DMS79 (cell line): ENCODE results near the gene CERS6.

Experiments
- DNase-seq: peaks from one replicate; lab custom pipeline; 2025; lab: John Stamatoyannopoulos, UW

The CERS6 gene

DNA sequence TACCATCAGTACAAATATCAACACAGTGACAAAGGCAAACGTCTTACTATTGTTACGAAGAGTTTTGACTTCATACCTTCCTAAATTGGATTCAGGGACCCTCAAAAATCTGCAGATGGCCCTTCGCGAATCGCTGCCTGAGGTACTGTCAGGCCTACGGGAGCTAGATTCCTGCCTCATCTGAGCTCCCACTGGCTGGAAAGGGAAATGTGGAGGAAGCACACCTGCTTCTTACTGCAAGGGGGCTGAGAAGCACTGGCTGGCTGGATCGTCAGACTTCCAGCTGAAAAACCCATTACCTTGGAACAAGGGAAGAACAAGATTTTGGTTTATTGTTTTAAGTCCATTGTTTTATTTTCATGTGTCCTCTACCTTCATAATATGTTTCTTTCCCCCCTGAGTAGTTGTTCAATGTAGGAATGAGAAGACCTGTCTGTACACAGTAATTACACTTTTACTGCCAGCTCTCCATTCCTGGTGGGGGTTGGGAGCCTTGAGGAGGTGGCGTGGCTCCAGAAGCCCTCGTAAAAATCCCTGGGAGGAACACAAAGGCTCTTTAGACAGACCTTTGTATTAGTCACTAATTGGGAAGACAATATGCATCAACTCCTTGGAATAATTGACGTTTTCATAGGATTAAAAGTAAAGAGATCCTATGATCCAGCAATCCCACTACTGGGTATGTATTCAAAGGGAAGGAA lies 222.2 kb downstream of the CERS6 start:
- no peak for DNase-seq

DNA sequence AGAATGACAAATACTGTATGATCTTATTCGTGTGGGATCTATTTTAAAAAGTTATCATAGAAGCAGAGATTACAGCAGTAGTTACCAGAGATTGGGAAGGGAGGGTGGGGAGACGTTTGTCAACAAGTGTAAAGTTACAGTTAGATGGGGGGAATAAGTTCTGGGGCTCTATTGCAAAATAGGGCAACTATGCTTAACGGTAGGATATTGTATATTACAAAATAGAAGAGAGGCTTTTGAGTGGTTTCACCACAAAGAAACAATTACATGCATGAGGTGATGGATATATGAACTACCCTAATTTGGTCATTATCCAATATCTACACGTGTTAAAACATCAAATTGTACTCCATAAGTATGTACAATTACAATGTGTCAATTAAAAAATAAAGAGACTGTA lies 223.0 kb downstream of the CERS6 start:
- DNase-seq = no peak

DNA sequence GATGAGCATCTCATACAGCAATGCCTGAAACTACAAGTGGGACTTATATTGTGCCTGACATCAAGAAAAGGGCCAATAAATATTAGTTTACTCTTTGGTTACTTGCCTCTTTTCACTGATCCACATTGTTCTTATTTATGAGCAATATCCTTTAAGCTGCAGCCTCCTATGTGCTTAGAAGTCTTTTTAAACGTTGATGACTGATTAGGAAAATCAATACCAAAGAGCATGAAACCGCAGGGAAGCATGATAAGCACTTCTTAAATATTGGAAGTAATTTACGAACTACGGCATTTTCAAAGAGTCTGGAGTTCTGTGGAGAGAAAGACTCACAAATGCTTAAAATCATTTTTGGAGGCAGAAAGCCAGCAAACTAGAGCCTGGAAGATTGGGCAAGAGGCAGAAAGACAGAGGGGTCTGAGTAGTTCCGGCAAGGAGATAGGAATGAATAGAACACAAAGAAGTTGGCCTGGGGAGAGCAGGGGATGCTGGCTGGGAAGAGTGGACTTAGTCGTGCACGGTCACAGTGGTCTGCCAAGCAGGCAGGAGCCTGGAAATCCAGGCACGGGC lies 223.8 kb downstream of the CERS6 start:
- DNase-seq = peak; percentile 85

DNA sequence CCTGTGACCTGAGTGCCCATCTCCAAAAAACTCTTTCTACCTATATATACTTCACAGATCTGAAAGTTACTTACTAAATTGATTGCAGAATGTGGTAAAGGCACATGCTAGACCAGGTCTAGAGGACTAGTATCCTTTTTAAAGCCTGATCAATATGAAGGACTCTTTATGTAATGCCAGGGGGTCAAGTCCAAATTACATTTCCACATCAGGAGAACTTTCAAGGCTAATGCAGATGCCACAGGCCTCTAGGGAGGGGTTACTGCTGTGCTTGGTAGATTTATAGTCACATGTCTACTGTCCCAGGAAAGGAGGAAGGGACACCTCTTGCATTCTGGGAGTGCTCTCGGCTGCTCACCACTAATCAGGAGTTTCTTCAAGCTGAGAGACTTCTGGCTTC lies 227.9 kb downstream of the CERS6 start:
- no peak for DNase-seq

DNA sequence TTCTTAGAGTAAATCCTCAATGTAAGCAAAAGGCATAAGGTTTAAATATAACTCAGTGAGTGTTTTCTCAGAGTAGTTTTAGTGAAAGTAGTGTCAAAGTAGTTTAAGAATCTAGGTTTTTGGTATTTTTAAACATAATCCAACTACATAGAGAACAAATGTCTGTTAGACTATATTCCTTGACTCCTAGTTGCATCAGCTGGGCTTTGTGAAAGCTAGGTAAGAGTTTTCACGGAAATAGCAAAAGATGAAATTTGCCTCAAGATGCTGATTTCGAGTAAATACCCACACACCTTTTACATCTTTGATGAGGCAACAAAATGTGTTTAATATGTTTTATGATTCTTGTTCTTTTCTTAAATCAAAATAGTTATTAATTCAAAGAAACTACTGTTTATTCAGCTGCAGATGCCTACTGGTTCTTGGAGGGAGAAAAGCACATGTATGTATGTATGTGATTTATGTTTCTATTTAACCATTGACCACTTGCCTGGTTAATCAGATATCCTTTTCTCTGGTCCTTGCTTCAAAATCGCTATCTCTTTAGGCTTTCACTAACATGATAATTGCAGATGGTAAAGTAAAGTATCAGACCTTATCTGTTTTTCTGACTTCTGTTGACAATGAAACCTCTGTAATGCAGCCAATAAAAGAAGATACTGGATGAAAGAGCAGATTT lies 229.0 kb downstream of the CERS6 start:
- no peak for DNase-seq

DNA sequence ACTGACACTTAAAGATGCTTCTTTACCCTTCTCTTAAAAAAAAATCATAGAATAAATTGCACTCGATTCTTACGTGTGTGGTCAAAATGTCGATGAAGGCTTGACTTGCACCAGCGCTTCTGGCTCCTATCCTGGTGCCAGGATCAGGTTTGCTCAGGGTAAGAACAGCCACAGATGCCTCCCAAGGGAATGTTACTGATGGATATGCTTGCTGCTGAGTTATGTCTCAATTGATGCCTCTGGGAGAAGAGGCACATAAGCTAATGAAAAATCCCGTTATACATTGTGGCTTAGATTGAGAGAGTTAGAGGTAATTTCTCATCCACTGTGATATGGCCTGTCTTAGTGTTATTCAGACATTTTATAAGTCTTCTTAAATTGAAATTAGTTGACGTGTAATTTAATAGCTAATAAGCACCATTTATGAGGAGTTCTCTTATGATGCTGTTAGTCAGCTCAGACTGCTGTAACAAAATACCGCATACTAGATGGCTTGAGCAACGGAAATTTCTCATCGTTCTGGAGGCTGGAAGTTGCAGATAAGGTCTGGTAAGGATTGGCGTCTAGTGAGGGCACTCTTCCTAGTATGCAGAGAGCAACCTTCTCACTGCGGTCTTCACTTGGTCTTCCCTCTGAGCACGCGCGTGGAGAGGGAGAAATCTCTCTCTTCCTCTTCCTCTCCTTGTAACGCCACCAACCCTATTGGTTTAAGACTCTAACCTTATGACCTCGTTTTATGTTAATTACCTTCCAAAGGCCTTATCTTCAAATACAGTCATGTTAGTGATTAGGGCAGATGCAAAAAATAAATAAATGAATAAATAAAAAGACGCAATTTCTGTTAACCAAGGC lies 229.8 kb downstream of the CERS6 start:
- no peak for DNase-seq

DNA sequence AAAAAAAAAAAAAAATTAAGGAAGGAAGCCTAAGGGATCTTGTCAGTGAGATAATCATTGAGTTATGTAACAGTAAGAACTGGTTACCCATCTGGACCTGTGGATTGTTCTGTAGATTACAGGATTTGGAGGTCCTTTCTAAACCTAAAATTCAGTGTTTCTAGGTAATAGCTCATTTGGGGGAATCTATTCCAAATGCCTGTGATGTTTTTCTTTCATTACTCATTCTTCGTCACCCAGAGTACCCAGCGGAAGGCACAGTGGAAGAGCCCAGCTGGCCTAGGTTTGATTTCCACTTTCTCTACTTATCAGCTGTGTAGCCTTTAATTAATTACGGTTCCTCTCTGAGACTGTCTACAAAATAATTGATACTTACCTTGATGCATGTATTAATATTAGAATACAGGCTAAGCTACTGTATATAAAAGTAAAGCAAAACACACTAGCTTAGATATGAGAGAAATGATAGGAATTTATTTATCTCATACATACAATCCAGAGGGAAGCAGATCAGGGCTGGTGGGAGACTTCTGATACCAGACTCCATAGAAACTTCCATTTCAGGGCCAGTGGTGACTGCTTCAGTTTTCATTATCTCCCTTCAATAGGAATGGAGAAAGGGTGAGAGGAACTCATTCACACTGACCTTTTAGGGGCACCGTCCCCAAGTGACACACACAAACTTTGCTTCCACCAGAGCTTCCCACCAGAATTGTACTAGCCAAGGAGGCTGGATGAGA lies 230.6 kb downstream of the CERS6 start:
- DNase-seq = no peak

DNA sequence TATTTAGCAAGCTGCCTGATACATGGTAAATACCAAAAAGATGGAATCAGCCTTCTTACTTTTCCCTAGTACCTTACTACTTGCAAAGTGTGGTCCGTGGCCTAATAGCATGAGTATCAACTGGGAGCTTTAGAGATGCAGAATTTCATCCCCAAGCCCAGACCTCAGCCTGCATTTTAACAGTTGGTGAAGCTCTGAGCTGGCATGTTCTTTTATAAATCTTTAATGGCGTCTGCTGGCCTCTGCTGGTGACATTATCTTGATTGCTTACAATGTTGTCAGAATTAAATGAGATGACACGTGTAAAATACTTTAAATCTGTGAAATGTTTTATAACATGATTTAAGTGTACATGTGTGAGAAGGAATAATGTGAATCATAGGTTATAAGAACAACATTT lies 231.2 kb downstream of the CERS6 start:
- DNase-seq = no peak

DNA sequence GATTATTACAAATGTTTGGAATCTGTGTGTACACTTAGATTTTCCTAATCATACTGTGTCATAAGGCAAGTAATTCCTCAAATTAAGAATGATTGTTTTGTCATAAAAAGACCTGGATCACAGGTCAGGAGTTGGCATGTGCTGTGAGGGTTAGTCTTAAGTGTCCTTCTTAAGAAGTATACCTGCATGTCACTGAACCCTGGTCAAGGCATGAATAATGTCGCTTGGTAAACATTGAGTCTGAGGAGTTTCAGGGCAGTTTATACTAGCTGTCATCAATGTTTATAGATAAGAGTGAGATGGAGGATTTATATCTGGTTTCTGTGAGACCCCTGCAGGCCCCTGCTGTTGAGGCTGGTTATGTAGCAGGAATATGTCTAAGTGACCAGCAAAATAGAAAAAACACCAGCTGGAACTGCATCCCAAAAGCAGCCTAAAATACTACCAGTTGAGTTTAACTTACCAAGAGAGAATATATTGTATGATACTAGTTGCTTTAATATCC lies 234.4 kb downstream of the CERS6 start:
- no peak for DNase-seq

DNA sequence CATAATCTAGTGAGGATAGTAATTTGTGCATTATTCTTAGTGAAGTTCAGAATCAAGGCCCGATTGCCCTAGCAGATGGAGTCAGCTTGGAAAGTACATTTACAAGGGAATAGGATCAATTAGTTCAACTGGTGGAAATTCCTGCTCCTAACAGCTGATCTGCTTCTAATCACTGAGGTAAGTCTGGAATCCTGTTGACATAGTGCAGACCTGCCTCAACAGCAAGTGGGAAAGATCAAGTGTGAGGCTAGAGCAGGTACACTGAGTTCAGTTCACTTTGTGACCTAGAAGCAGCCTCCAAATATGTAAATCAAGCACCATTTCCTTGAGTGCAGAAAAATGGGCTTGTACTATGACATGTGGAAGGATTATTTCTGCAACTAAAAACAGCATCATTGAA lies 235.1 kb downstream of the CERS6 start:
- no peak for DNase-seq

DNA sequence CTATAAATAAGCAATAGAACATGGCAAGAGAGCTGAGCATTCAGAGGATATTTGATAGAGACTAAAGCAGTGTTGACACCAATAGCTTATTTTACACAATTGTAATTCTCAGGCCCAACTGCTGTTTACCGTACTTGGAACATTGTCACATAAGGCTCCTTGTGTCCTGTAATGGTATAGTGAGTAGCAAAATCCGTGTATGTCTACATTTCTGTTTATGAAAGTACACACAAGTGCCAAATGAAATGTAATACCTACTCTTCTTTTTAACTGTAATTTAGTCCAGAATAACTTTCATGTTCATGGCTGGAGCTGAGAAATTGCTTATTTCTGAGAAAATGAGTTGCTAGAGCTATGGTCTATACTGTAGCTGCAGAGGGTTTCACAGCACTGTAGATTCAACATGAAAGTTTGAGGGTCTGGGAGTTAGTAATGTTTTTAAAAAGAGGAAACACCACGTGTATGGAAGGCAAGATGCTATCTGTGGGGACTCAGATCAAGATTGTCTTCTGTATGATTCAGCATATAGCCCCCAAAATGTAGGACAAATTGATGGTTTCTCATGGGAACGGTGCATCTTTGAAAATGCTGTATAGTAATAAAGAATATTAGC lies 236.2 kb downstream of the CERS6 start:
- no peak for DNase-seq

DNA sequence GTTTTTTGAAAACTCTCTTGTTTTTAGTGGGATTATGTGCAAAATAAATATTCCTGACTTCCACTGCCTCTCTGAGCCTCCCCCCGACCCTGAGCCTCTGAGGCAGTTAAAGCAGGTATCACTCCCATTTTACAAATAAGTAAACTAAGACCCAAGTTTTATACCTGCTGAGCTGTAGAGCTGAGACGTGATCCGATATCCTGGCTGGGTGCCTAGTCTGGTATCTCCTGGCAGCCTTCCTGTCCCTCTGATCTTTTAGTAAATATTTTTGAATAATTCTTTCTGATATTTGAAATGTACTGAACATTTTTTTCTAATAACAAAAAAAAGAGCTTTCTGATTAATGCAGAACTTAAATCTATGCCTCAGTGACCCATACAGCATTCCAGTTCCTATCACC lies 238.1 kb downstream of the CERS6 start:
- no peak for DNase-seq

DNA sequence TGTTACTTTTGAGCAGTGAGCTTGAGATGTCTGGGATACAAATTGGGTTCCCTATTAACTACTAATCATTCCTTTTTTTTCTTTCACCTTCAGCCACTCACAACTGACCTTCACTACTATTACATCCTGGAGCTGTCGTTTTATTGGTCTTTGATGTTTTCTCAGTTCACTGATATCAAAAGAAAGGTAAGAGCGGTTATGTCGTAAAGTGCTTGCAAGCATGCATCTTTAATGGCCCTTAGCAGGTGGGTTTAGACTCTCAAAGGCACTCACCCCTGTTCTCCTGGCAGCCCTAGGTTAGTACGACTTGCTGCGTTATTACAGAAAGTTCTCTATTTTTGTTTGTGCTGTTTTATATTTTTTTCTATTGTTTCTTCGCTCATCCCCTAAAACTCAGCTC lies 238.8 kb downstream of the CERS6 start:
- DNase-seq = peak; percentile 96

DNA sequence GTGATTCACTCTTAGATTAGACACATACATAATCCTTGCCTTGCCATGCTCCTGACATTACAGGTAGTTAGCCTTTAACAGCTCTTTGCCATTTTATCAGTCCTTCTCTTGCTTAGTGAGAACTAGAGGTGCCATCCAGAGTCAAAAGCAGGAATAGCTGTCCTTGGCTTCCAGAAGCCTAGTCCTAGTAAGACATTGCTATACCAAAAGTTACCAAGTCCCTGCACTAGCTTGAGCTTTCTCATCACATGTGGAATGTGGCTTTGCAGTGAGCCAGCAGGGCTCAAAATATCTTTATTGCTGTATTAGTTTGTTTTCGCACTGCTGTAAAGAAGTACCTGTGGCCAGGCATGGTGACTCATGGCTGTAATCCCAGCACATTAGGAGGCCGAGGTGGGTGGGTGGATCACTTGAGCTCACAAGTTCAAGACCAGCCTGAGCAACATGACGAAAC lies 241.6 kb downstream of the CERS6 start:
- no peak for DNase-seq

DNA sequence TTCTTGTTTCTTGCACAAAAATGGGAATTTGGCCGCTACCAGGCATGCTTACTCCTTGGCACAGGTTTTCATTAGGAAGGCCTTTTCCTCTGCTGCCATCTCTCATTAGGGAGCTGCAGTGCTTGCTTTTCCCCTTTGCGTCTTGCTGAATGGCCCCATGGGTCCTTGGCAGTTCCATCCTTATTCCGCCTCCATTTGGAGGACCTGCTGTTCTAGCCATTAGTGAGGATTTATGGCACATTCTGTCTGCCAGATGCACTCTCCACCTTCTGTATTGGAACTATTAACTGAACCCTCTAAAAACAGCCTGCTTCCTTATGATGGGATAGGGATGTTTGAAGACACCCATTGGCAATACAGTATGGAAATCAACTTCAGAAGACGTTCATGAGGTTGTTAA lies 242.9 kb downstream of the CERS6 start:
- no peak for DNase-seq

DNA sequence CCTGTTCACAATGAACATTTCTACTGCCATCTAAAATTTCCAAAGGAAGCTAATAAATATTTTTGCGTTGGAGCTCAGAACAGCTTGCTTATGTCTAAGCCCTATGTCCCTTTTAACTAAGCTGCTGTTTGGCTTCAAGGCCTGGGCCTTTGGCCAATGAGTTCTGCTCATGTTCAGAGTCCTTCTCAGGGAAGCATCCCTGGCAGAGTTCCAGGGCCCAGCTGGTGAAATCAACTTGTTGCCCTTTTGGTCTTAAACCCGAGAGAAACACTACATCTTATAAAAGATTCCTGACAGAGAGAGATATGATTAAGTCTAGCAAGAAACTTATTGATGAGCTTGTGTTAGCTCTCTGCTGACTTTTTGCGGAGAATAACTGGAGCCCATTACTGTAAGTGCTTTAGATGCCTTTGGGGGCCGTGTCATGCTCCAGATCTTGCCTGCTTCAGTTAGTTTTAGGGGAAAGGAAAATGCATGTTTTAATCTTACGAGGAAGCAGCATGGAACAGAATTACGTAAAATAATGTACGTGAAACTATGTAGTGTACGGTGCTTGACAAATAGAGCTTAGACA lies 243.9 kb downstream of the CERS6 start:
- DNase-seq = no peak

DNA sequence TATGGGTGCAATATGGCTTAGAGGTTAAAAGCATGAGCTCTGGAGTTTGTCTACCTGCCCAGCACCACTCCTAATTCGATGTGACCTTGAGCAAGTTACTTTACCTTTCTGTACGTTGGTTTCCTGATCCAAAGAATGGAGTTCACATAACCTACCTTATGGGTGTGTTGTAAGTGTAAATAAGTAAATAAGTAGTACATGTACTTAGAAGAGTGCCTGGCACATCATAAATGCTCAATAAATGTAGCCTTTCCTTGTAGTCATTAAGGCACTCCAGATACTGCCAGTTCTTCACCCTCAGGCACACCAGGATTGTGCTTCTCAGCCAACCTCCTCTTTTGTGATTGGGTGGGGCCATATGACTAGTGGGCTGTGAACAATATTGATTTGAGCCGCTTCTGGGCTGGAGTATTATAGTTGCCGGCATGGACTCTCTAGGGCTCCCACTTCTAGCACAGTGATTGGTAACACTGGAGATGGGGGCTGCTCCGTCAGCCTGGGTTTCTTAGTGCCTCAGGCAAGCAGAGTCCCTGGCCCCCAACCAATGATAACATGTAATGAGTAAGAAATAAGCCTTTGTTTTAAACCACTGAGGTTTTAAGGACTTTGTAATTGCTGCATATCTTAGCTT lies 244.7 kb downstream of the CERS6 start:
- DNase-seq = no peak

DNA sequence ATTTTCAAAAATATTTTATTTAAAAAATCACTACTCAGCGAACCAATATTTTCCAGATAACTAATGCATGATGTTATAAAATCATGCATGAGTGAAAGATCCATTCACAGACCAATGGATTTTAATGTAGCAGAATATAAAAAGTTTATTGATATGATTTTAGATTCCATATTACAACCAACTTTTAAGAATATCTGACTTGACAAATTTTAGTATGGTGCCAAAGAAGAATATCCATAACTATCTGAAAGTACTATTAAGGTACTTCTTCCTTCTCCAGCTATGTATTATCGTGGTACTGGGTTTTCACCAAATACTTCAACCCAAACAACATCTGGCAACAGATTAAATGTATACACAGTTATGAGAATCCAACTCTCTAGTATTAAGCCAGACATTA lies 246.5 kb downstream of the CERS6 start:
- no peak for DNase-seq

DNA sequence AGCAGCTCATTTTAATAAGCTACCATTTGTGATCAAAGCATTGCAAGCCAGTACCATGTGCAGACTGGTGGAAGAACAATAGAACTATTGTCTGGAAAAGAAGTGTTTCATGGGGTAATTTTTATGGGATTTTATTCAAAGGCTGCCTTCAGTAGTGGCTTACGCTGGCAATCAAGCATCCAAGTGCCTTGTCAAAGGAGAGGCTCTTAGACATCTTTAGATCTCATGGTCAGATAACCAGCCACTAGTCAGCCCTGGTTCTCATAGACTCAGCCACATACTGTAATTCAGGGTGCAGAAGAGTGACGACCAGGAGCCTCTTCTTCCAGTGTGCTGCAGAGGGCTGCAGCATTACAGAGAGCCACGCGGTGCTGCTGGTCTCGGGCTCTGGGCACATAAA lies 247.9 kb downstream of the CERS6 start:
- peak; percentile 93 for DNase-seq
